HG03175 (cell line): ENCODE results near the gene GNGT2.

Experiments
- ATAC-seq: cut with Tn5 transposase; IDR thresholded peaks from one replicate; pipeline ENCODE4 v1.9.1; 2021; ENCODE audit warnings: mild to moderate bottlenecking, moderate library complexity; ENCODE audit not compliant: unreplicated experiment

The GNGT2 gene

GRCh38 chr17:49210158-49211029, at the start of gene GNGT2, which contains the start of gene ABI3:
Gene GNGT2, minus strand, starts transcription at chr17:49210574. Its CDS starts 3,152 bp downstream, at chr17:49207422.
Gene ABI3, plus strand, starts transcription at chr17:49210707. Its CDS starts 18 bp downstream, at chr17:49210725.
- ATAC-seq, result peak; percentile 86

GRCh38 chr17:49259663-49260010, 49.3 kb upstream of the GNGT2 start:
- no peak for ATAC-seq

DNA sequence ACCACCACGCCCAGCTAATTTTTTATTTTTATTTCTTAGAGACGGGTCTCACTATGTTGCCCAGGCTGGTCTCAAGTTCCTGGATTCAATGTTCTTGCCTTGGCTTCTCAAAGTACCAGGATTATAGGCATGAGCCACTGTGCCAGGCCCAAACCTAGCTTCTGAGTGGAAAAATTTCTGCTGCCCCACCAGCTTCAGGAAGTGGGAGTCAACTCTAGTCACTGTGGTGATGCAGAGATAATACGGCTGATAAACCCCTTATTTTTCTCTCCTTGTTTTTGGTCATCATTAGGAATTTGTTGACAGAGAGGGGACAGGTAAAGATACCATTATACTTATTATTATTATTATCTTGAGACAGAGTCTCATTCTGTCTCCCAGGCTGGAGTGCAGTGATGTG, 48.0 kb upstream of the GNGT2 start:
- no peak for ATAC-seq

- ATAC-seq, result no peak
Measured at GRCh38 chr17:49255125-49255524, 44.8 kb upstream of the GNGT2 start.

GRCh38 chr17:49254066-49254465, 43.7 kb upstream of the GNGT2 start:
- ATAC-seq, result no peak

DNA sequence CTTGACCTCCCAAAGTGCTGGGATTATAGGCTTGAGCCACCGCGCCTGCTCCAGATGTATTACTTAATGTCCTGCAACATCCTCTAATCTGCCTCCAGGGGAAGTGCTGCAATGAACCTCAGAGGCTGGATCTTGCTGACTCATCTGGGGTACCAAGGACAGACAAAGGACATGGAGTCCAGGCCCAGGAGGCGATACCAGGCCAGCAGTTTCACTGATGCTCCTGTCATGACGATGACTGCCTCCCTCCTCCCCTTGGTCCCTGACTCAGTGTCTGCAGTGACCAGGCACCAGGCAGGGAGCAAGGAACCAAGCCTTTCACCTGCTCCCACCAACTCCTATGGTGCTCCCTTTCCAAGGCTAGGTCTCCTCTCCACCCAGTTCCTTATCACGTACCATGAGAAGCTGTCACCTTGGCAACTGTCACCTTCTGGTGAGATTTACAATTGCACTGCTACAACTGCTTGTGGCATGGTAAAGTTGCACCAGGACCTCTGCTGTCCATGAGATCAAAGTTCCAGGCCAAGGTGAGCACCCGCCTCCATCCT, 41.8 kb upstream of the GNGT2 start:
- no peak for ATAC-seq

GRCh38 chr17:49249890-49250522, 39.6 kb upstream of the GNGT2 start:
- no peak for ATAC-seq

DNA sequence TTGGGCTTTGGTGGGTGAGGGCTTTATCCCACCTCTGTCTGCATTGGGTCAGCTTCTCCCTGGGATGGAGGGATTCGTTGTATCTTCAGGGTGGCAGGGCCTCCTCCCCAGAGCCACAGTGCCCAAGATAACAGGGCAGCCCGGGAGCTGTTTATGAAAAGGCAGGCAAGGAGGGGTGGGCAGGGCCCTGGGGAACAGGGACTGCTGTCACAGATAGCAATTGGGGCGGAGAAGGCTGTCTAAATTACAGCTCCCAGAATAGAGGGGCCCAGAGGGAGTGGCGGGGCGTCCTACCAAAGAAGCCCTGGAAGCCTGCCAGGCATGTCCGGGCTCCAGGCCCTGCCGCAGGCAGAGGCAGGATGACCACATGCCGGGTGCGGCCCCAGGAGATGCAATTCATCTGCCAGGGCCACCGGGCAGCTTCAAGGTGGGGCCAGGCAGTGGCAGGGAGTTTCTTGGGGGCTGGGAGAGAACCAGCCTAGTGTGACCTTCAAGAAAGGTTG, 39.0 kb upstream of the GNGT2 start:
- ATAC-seq, result no peak

DNA sequence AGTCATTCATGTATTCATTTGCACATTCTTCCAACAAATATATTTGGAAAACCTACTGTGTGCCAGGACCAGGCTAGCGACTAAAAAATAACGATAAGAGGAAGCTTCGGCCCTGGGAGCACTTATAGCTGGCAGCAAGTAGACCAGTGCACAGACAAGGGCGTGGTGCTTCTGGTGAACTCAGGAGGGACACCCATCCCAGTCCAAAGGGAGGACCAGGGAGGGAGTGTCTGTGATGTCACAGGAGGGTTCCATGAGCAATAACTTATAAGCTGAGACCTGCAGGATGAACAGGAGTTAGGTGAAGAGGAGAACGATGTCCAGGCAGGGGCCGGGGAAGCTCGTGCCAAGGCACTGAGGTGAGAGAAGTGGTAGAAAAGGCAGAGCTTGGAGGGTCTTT, 37.6 kb upstream of the GNGT2 start:
- no peak for ATAC-seq

- ATAC-seq, result no peak
Measured at GRCh38 chr17:49244839-49245238, 34.5 kb upstream of the GNGT2 start.

DNA sequence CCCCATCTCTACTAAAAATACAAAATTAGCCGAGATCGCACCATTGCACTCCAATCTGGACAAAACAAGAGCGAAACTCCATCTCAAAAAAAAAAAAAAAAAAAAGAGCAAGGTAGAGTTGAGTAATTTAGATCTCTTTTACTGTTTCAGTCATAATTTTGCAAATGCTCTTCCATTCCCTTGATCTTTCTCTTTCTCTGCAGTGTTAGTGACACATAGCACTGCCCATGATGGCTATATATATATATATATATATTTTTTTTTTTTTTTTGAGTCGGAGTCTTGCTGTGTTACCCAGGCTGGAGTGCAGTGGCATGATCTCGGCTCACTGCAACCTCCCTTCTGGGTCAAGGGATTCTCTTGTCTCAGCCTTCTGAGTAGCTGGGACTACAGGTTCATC, 32.4 kb upstream of the GNGT2 start:
- ATAC-seq, result no peak

DNA sequence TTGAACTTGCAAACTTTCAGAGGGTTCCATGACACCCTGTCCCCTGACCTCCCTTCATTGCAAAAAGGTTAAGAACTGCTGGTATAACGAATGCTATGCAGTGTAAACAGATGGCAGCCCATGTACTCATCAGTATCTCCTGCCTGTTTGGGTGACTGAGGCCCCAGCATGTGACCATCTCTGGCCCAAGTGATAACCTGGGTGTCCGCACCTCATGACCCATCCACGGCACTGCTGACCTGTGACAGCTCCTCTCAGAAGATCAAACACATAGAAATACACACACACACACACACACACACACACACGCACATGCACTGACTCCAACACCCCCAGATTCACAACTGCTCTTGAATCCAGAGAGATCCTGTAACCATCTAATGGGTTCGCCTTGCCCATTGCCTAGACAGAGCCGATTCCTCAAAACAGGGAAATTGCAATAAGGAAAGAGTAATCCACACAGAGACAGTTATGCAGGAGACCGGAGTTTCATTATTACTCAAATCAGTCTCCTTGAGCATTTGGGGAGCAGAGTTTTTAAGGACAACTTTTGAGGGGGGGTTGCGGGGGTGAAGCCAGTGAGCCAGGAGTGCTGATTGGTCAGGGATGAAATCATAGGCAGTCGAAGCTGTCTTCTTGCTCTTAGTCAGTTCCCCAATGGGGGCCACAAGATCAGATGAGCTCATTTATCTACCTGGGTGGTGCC, 31.5 kb upstream of the GNGT2 start:
- ATAC-seq, result no peak

- ATAC-seq, result no peak
Measured at GRCh38 chr17:49241040-49241439, 30.7 kb upstream of the GNGT2 start.

DNA sequence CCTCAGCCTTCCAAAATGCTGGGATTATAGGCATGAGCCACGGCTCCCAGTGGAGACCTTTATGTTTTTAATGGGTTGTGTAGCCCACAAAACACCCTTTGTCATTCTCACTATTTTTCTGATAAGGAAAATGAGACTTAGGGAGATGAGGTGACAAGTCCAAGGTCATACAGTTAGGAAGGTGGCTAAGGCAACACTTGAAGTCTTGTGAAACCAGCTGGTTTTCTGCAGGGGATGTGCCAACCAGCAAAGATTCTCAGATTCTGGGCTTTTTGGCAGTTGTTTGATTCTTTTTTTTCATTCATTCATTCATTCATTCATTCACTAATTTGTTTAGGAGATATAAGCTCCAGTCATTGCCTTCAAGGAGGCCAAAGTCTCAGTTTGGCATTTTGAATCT, 30.2 kb upstream of the GNGT2 start:
- no peak for ATAC-seq

DNA sequence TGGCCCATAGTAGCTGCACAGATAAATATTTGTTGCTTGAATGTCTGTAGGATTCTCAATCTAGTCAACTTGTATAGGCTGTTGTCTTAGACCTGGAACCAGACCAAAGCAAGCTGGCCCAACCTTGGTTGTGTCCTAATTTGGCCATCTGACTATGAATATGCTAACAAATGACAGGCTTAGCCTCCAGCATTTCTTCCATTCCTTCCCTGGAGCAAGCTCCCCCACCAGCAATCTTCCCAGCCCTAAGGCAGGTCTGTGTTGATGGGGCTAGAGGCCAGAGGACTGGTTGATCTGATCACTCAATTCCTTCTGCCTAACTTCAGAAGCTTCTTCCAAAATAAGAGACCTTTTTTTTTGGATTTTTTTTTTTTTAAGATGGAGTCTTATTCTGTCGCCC, 29.6 kb upstream of the GNGT2 start:
- ATAC-seq, result no peak

DNA sequence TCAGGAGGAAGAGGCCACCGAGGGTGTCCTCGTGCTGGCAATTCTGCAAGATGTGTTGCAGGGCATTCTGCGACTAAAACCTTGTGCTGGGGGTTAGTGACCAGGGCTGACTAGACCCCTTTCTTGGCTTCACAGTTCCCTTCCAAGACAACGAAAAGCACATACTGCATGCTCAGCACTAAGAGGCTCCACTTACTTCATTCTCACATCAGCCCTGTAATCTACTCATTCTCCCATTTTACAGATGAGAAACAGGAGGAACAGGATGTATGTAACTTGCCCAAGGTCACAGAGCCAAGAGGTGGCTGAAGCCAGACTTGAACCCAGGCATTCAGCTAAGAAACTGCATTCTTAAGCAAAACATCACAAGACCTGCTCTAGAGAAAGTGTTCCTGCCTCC, 25.5 kb upstream of the GNGT2 start:
- no peak for ATAC-seq

DNA sequence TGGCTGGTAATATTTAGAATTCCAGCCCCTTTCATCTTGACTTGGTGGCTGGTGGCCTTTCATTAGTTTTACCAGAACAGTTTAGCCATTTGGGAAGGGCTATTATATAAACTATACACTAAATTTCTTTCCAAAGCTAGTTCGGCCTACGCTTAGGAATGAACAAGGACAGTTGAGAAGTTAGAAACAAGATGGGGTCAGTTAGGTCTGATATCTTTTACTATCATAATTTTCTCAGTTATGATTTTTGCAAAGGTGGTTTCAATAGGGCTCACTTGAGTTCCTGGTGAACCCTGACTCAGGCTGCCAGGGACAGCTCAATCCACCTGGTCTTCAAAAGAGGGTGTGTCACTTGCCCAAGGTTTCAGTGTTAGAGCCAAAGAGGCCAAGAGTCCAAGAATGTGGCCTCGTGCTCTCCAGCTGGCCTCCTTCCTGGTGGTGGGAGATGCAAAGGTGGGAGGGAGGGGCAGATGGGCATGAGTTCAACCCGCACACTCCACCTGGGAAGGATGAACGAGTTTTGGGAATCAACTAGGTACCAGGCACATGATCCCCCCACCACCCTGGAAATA, 24.2 kb upstream of the GNGT2 start:
- ATAC-seq, result no peak

DNA sequence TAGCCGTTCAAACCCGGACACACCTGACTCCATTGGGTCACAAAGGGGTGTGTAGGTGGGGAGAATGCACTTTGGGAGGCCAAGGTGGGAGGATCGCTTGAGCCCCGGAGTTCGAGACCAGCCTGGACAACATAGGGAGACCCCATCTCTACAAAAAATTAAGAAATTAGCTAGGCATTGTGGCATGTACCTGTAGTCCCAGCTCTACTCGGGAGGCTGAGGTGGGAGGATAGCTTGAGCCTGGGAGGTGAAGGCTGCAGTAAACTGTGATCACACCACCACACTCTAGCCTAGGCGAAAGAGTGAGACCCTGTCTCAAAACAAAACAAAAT, 21.2 kb upstream of the GNGT2 start:
- no peak for ATAC-seq

- peak; percentile 85 for ATAC-seq
Measured at GRCh38 chr17:49230636-49231562, 20.5 kb upstream of the GNGT2 start, which contains the start of gene PHOSPHO1. Gene PHOSPHO1, minus strand, starts transcription at chr17:49230787. Its CDS starts 4,096 bp downstream, at chr17:49226691.
